ENCODE results near the gene CEP192. TPM values are rescaled to one million over a fixed set of nuclear protein-coding genes. Genes with fewer than 3 reads are reported as not detected.
A peak's percentile ranks its signal among the peaks of the same experiment; 100 is the strongest.

Gene CEP192
- total and polyA plus RNA-seq, 7 donors, result 3.1 to 12.3 (median 5.2) TPM

GRCh38 chr18:13105059-13105458 is 113.9 kb downstream of the CEP192 start:
- intact Hi-C loops (cut with DNase I), result no loop called here
- Histone ChIP-seq H3K4me3 (no peak overlapping the region), H3K36me3 (ENCODE audit: insufficient read depth in 1 of 2, low read depth in 1 of 2) (peaks cover 28 to 92% of the 10 kb centered on the region in 2 donors), H3K9me3 (no peaks in the 10 kb centered on the region), H3K27me3 (ENCODE audit: insufficient read depth in 3 of 3, low read length in 2 of 3) (no peaks in the 10 kb centered on the region), H3K4me1 (no peaks in the 10 kb centered on the region), H3K27ac (no peak overlapping the region)
- ATAC-seq (no peak), DNase-seq (no peak)
- no peak for TF ChIP-seq CTCF (IDR thresholded peaks at IDR 0.05)
- 92 to 96% (median 95%) methylated on average over 4 of the region's 4 CpGs for WGBS, 3 donors

GRCh38 chr18:13107074-13107473 is 115.9 kb downstream of the CEP192 start:
- H3K9me3 ChIP-seq, result no peaks in the 10 kb centered on the region
- ATAC-seq, result no peak
- H3K4me1 ChIP-seq, result no peaks in the 10 kb centered on the region
- TF ChIP-seq CTCF (IDR thresholded peaks at IDR 0.05), result no peak
- no peaks in the 10 kb centered on the region for H3K27me3 ChIP-seq (ENCODE audit: insufficient read depth in 3 of 3, low read length in 2 of 3)
- H3K4me3 ChIP-seq, result no peak overlapping the region
- peaks cover 25 to 79% of the 10 kb centered on the region in 2 donors for H3K36me3 ChIP-seq (ENCODE audit: insufficient read depth in 1 of 2, low read depth in 1 of 2)
- intact Hi-C loops (cut with DNase I), result no loop called here
- 97 to 98% (median 98%) methylated on average over 2 of the region's 2 CpGs for WGBS, 3 donors
- no peak overlapping the region for H3K27ac ChIP-seq
- DNase-seq, result no peak

- TF ChIP-seq CTCF (IDR thresholded peaks at IDR 0.05), result no peak
- Histone ChIP-seq H3K36me3 (ENCODE audit: insufficient read depth in 1 of 2, low read depth in 1 of 2) (peaks cover 24 to 66% of the 10 kb centered on the region in 2 donors), H3K27me3 (ENCODE audit: insufficient read depth in 3 of 3, low read length in 2 of 3) (no peaks in the 10 kb centered on the region), H3K4me1 (no peaks in the 10 kb centered on the region), H3K9me3 (no peaks in the 10 kb centered on the region), H3K4me3 (no peak overlapping the region), H3K27ac (no peak overlapping the region)
- whole genome bisulfite sequencing, 3 donors, result 72 to 97% (median 95%) methylated on average over 2 of the region's 2 CpGs
- intact Hi-C loops (cut with DNase I), result no loop called here
- DNase-seq, result no peak
- ATAC-seq, result no peak
Observed at GRCh38 chr18:13108330-13108729, 117.2 kb downstream of the CEP192 start.

- intact Hi-C loops (cut with DNase I), result no loop called here
- TF ChIP-seq CTCF (IDR thresholded peaks at IDR 0.05), result no peak
- WGBS, 3 donors, result 41 to 82% (median 64%) methylated on average over 3 of the region's 3 CpGs
- H3K27ac ChIP-seq, result no peak overlapping the region
- ATAC-seq (no peak), DNase-seq (no peak)
- peaks cover 11 to 64% of the 10 kb centered on the region in 2 donors for H3K36me3 ChIP-seq (ENCODE audit: insufficient read depth in 1 of 2, low read depth in 1 of 2)
- H3K27me3 ChIP-seq (ENCODE audit: insufficient read depth in 3 of 3, low read length in 2 of 3), result no peaks in the 10 kb centered on the region
- H3K9me3 ChIP-seq, result no peaks in the 10 kb centered on the region
- H3K4me3 ChIP-seq, result no peak overlapping the region
- H3K4me1 ChIP-seq, result no peaks in the 10 kb centered on the region
Observed at GRCh38 chr18:13110559-13110958, 119.4 kb downstream of the CEP192 start.

GRCh38 chr18:13112982-13113381 is 121.8 kb downstream of the CEP192 start:
- peaks cover 11 to 67% of the 10 kb centered on the region in 2 donors for H3K36me3 ChIP-seq (ENCODE audit: insufficient read depth in 1 of 2, low read depth in 1 of 2)
- 36 to 59% (median 55%) methylated on average over 8 of the region's 8 CpGs for WGBS, 3 donors
- DNase-seq, result peak in 1 of 2 donors; percentile 36
- H3K27ac ChIP-seq, result no peak overlapping the region
- ATAC-seq, result peak; percentile 51 to 73 (median 60)
- no peaks in the 10 kb centered on the region for H3K27me3 ChIP-seq (ENCODE audit: insufficient read depth in 3 of 3, low read length in 2 of 3)
- peak; percentile 25 for TF ChIP-seq CTCF (IDR thresholded peaks at IDR 0.05)
- H3K4me3 ChIP-seq, result no peak overlapping the region
- H3K4me1 ChIP-seq, result no peaks in the 10 kb centered on the region
- intact Hi-C loops (cut with DNase I), result loop anchor here in 1 of 2 donors (2.0 kb wide), 1 partner anchor 46 kb away; no protein-coding TSS in a partner anchor
- H3K9me3 ChIP-seq, result no peaks in the 10 kb centered on the region

Data from psoas muscle (tissue), 8 donors.